AG04450 (cell line): ENCODE measurements around the gene UBE2Q1. TPM values are rescaled to one million over a fixed set of nuclear protein-coding genes. Genes with fewer than 3 reads are reported as not detected.

ENCODE experiments used
- CTCF ChIA-PET: fragments of 300-600, 350-600 bp; formaldehyde crosslinking; extraction: SDS; loops from one replicate; lab custom pipeline; 2022; ENCODE audit warnings: antibody characterized with exemption, inconsistent platforms; lab: Charles Lee
- POLR2A ChIA-PET: fragments of 350-600 bp; formaldehyde crosslinking; extraction: SDS; loops from one replicate; lab custom pipeline; 2021; ENCODE audit warnings: antibody characterized with exemption, inconsistent platforms; lab: Yijun Ruan, JAX
- DNase-seq: peaks from one replicate; pipeline ENCODE4 v3.0.0-alpha.2; 2011; ENCODE audit warnings: low read depth, low spot score
- H3K27ac ChIP-seq: one replicate; pipeline ENCODE4 v1.5.1; 2012; ENCODE audit warnings: low read depth, low read length, control low read depth
- H3K27me3 ChIP-seq: one replicate; pipeline ENCODE4 v1.6.0; 2012; ENCODE audit warnings: low read length; ENCODE audit not compliant: control insufficient read depth, insufficient read depth
- H3K4me3 ChIP-seq: 2 replicates; pipeline ENCODE4 v1.5.1; 2011; ENCODE audit warnings: mild to moderate bottlenecking, low read depth, low read length, control low read depth
- H3K9me3 ChIP-seq: 2 replicates; pipeline ENCODE4 v1.5.1; 2012; ENCODE audit warnings: low read length; ENCODE audit not compliant: control insufficient read depth, insufficient read depth
- CTCF ChIP-seq: IDR thresholded peaks from 2 replicates; pipeline ENCODE4 v1.5.1; 2011; ENCODE audit warnings: low read depth, low read length, control low read depth, inconsistent platforms
- polyA plus RNA-seq: library from polyadenylated mRNA; depleted of rRNA; stranded (reverse); fragments of >200 nt; gene quantifications from 2 replicates; pipeline ENCODE4 v1.2.3, GENCODE V29; 2011

UBE2Q1 gene
- polyA plus RNA-seq, 1 experiment: 17.6 TPM

GRCh38 chr1:154553056-154554030 is 5.1 kb downstream of the UBE2Q1 start:
- Histone ChIP-seq H3K9me3 (no peaks in the 10 kb centered on the region), H3K4me3 (no peak overlapping the region), H3K27ac (no peak overlapping the region), H3K27me3 (no peaks in the 10 kb centered on the region)
- ChIA-PET POLR2A (no interaction called here), CTCF (interaction anchor here (0.6 to 1.2 kb wide), 4 partner anchors 72 to 140 kb away, joined by 3 to 8 read pairs (median 4); no protein-coding TSS in a partner anchor)
- no peak for TF ChIP-seq CTCF
- DNase-seq: no peak

- no peak for DNase-seq
- POLR2A ChIA-PET: no interaction called here
- no peaks in the 10 kb centered on the region for H3K27me3 ChIP-seq
- H3K27ac ChIP-seq: no peak overlapping the region
- H3K4me3 ChIP-seq: no peak overlapping the region
- H3K9me3 ChIP-seq: no peaks in the 10 kb centered on the region
- TF ChIP-seq CTCF: no peak
- CTCF ChIA-PET: no interaction called here
These were observed 6.4 kb downstream of the UBE2Q1 start for GRCh38 chr1:154552036-154552435.

GRCh38 chr1:154551474-154551873 is 7.0 kb downstream of the UBE2Q1 start:
- no peaks in the 10 kb centered on the region for H3K9me3 ChIP-seq
- ChIA-PET CTCF (no interaction called here), POLR2A (no interaction called here)
- no peak overlapping the region for H3K27ac ChIP-seq
- H3K27me3 ChIP-seq: no peaks in the 10 kb centered on the region
- no peak for DNase-seq
- no peak for TF ChIP-seq CTCF
- H3K4me3 ChIP-seq: no peak overlapping the region

DNA sequence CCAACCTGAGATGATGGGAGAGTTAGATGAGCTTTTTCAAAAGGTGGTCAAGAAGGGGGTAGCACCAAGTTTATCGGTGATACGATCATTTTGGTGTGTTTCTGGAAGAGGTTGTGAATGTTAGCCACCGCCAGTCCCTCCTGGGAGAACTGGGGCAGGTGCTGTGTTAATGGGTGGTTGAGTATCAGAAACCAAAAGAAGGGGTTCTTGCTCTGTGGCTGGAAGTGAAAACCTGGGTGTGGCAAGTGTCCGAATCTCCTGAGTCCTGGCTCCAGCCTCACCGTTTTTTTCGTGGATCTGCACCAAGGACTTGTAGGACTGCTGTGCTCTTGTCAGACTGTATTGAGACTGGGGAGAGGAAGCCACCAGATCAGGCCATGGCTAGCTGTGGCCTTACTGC is 7.8 kb downstream of the UBE2Q1 start:
- no peak overlapping the region for H3K27ac ChIP-seq
- ChIA-PET CTCF (no interaction called here), POLR2A (no interaction called here)
- H3K9me3 ChIP-seq: no peaks in the 10 kb centered on the region
- no peaks in the 10 kb centered on the region for H3K27me3 ChIP-seq
- DNase-seq: no peak
- TF ChIP-seq CTCF: no peak
- H3K4me3 ChIP-seq: no peak overlapping the region

DNA sequence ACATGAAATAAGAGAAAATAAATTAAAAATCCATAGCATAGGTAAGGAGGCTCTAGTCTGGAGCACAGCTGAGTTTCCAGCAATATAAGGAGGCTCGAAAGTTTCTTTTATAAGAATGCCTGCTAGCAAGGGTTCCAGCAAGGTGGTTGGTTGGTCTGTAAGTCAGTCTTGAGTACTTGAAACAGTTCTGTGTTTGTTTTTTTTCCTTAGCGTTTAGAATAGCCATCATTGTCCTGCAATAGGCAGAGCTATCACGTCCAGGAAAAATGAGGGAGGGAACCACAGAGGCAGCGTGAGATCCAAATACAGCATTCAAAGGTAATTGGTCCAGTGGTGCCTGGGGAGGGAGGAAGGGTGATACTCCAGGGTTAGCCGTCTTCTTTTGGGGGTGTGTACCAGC is 8.4 kb downstream of the UBE2Q1 start:
- no peaks in the 10 kb centered on the region for H3K9me3 ChIP-seq
- POLR2A ChIA-PET: no interaction called here
- CTCF ChIA-PET: interaction anchor here (0.5 to 0.6 kb wide), 2 partner anchors 73 to 528 kb away, joined by 3 to 7 read pairs; no protein-coding TSS in a partner anchor
- no peak for TF ChIP-seq CTCF
- no peaks in the 10 kb centered on the region for H3K27me3 ChIP-seq
- H3K4me3 ChIP-seq: no peak overlapping the region
- no peak overlapping the region for H3K27ac ChIP-seq
- DNase-seq: no peak
